HL-60 (cell line): ENCODE measurements around the gene OR13C2.
"Not testable (repeated sequence)": the region's sequence is repeated elsewhere in the genome, so short reads cannot be mapped to it uniquely, and the experiment has no call there.

Experiments
- DNase-seq, 2 experiments: peaks; one replicate each; pipeline ENCODE4 v3.0.0-alpha.2; 2010 to 2020; ENCODE audit warnings: low read depth in 1 of 2, low spot score in 1 of 2
- H3K27ac ChIP-seq: fragments of 250-450 bp; sonication (Bioruptor Pico); replicated peaks from 2 replicates; pipeline ENCODE4 v1.5.1; 2020; ENCODE audit warnings: mild to moderate bottlenecking, moderate library complexity
- H3K27me3 ChIP-seq: fragments of 250-450 bp; sonication (Bioruptor Pico); 2 replicates; pipeline ENCODE4 v1.5.1; 2021; ENCODE audit warnings: mild to moderate bottlenecking, moderate library complexity; ENCODE audit not compliant: insufficient read depth, poor library complexity, severe bottlenecking
- H3K4me3 ChIP-seq: replicated peaks from 2 replicates; pipeline ENCODE4 v1.5.1; 2011; ENCODE audit warnings: mild to moderate bottlenecking, control low read depth, low read length; ENCODE audit not compliant: insufficient read depth
- GABPA ChIP-seq: IDR thresholded peaks from 2 replicates; pipeline ENCODE4 v1.6.1; 2012; ENCODE audit warnings: low read depth
- POLR2AphosphoS5 ChIP-seq: IDR thresholded peaks from 2 replicates; pipeline ENCODE4 v1.6.1; 2012; ENCODE audit warnings: low read depth
- SPI1 ChIP-seq: IDR thresholded peaks from 2 replicates; pipeline ENCODE4 v1.6.1; 2012; ENCODE audit warnings: low read depth, mild to moderate bottlenecking, borderline replicate concordance
- TF ChIP-seq, protein P1 (sequence below): IDR thresholded peaks from 2 replicates; pipeline ENCODE4 v1.6.1; 2012; ENCODE audit warnings: low read depth; ENCODE audit not compliant: insufficient replicate concordance
- TF ChIP-seq, protein P2 (sequence below): IDR thresholded peaks from one replicate; pipeline ENCODE4 v1.5.1; 2011; ENCODE audit warnings: low read length, control low read depth, inconsistent platforms; ENCODE audit not compliant: insufficient read depth

The OR13C2 gene

DNA sequence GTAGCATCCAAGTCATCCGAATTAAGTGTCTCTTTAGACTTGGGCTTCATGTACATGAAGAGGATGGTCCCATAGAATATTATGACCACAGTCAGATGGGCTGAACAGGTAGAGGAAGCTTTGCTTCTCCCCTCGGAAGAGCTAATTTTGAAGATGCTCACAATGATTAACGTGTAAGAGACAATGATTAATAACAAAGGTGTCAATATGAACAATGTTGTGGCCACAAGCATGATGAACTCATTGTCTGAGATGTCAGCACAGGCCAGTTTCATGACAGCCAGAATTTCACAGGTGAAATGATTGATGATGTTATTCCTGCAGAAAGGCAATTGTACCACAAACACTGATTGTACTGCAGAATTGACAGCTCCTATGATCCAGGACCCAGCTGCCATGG lies 626 bp downstream of the OR13C2 start:
- DNase-seq, result no peak
- Histone ChIP-seq H3K27me3 (no peaks in the 10 kb centered on the region), H3K4me3 (no peak overlapping the region), H3K27ac (no peak overlapping the region)
- TF ChIP-seq SPI1, result no peak
- TF ChIP-seq POLR2AphosphoS5, result no peak
- TF ChIP-seq, protein P1, sequence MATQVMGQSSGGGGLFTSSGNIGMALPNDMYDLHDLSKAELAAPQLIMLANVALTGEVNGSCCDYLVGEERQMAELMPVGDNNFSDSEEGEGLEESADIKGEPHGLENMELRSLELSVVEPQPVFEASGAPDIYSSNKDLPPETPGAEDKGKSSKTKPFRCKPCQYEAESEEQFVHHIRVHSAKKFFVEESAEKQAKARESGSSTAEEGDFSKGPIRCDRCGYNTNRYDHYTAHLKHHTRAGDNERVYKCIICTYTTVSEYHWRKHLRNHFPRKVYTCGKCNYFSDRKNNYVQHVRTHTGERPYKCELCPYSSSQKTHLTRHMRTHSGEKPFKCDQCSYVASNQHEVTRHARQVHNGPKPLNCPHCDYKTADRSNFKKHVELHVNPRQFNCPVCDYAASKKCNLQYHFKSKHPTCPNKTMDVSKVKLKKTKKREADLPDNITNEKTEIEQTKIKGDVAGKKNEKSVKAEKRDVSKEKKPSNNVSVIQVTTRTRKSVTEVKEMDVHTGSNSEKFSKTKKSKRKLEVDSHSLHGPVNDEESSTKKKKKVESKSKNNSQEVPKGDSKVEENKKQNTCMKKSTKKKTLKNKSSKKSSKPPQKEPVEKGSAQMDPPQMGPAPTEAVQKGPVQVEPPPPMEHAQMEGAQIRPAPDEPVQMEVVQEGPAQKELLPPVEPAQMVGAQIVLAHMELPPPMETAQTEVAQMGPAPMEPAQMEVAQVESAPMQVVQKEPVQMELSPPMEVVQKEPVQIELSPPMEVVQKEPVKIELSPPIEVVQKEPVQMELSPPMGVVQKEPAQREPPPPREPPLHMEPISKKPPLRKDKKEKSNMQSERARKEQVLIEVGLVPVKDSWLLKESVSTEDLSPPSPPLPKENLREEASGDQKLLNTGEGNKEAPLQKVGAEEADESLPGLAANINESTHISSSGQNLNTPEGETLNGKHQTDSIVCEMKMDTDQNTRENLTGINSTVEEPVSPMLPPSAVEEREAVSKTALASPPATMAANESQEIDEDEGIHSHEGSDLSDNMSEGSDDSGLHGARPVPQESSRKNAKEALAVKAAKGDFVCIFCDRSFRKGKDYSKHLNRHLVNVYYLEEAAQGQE, result no peak
- no peak for TF ChIP-seq GABPA
- TF ChIP-seq, protein P2, sequence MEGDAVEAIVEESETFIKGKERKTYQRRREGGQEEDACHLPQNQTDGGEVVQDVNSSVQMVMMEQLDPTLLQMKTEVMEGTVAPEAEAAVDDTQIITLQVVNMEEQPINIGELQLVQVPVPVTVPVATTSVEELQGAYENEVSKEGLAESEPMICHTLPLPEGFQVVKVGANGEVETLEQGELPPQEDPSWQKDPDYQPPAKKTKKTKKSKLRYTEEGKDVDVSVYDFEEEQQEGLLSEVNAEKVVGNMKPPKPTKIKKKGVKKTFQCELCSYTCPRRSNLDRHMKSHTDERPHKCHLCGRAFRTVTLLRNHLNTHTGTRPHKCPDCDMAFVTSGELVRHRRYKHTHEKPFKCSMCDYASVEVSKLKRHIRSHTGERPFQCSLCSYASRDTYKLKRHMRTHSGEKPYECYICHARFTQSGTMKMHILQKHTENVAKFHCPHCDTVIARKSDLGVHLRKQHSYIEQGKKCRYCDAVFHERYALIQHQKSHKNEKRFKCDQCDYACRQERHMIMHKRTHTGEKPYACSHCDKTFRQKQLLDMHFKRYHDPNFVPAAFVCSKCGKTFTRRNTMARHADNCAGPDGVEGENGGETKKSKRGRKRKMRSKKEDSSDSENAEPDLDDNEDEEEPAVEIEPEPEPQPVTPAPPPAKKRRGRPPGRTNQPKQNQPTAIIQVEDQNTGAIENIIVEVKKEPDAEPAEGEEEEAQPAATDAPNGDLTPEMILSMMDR, result no peak

DNA sequence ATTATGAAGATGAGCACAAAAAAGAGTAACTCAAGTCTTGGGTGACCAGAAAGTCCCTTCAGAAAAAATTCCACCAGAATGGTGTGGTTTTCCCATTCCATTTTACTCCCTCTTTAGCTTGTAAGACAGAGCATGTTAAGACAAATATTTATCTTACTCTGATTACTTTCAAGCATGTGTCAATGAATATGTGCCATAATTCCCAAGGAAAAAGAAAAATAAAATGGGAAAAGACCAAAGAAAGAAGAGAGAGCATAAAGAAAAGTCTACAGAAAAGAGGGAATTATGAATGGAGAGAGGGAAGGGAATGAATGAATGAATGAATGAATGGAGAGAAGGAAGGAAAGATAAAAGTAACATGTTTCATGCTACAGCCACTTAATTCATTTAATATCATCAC lies 6.1 kb downstream of the OR13C2 start, which contains the start of gene OR13C5:
Gene OR13C5, minus strand, starts transcription at position 101 of the 400 bp plus-strand sequence. Its CDS starts 0 bp downstream, at position 101.
- H3K4me3 ChIP-seq, H3K27ac ChIP-seq, H3K27me3 ChIP-seq, DNase-seq: not testable (repeated sequence)

DNA sequence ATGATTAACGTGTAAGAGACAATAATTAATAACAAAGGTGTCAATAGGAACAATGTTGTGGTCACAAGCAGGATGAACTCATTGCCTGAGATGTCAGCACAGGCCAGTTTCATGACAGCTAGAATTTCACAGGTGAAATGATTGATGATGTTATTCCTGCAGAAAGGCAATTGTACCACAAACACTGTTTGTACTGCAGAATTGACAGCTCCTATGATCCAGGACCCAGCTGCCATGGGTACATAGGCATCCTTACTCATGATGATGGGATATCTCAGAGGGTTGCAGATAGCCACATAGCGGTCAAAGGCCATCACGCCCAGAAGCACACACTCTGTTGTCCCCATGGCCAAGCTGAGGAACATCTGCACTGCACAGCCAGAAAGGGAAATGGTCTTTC lies 6.7 kb downstream of the OR13C2 start:
- H3K27ac ChIP-seq, H3K4me3 ChIP-seq: not testable (repeated sequence)

DNA sequence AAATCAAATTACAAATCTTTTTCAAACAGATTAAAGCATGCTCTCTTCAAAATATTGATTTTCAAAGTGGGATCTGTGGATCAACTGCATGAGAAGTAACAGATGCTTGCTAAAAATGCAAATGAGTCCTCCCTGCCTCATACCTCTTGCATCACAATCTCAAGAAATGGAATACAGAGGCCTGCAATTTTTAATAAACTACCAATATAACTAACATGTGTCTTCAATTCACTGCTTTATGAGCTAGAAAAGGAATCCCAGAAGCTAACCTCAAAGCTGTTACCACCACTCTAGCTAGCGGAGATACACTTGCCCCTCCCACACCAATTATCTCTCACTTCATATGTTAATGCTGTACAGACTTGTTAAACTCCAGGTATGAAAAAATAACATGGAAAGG lies 15.8 kb downstream of the OR13C2 start:
- TF ChIP-seq, protein P2, result no peak
- no peak for TF ChIP-seq SPI1
- no peak for TF ChIP-seq POLR2AphosphoS5
- no peak for TF ChIP-seq GABPA
- TF ChIP-seq, protein P1, result no peak
- DNase-seq, result no peak

More for the DNA sequence above, 6.7 kb downstream of the OR13C2 start:
- DNase-seq, H3K27me3 ChIP-seq: not testable (repeated sequence)

DNA sequence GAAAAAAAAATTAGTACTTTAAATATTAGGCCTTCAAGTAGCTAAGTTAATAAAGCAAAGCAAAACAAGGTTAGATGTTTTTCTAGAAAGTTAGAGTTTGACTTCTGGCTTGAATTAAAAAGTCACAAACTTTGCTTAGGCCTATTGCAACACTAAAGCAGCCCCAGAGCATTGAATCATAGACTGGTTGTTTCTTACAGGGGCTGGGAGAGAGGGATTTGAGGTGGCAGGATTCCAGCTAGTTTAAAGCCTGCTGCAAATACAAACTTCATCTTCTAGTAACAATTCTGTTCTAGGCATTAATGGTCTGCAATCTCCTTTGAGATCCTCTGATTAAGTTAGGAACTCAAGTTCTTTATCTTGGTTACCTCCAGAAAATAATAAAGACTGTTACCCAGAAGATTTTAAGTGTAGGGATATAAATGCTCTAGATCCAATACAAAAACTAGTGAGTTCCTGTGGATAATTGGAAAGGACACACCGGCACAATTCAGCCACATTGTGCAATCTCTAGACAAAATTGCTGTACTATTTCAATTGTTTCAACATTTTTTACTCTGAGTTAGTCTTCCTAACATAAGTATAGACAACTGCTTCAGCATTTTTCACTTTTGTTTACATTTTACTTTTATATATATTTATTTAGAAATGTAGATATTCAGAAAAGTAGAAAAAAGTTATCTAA lies 18.8 kb downstream of the OR13C2 start:
- Histone ChIP-seq H3K27ac (no peak overlapping the region), H3K4me3 (no peak overlapping the region), H3K27me3 (no peaks in the 10 kb centered on the region)
- no peak for TF ChIP-seq POLR2AphosphoS5
- TF ChIP-seq SPI1, result no peak
- no peak for TF ChIP-seq GABPA
- TF ChIP-seq, protein P1, result no peak
- TF ChIP-seq, protein P2, result no peak
- peak in 1 of 2 experiments; percentile 1 for DNase-seq

More for the DNA sequence above, 15.8 kb downstream of the OR13C2 start:
- Histone ChIP-seq H3K27me3 (no peaks in the 10 kb centered on the region), H3K4me3 (no peak overlapping the region), H3K27ac (no peak overlapping the region)
